Left forelimb (tissue), 1 donor: Measurements from ENCODE around the gene SMYD1.

Experiments
- DNase-seq: peaks from one replicate; pipeline ENCODE4 v3.0.0-alpha.2; 2018; ENCODE audit warnings: low spot score

The SMYD1 gene

GRCh38 chr2:88123164-88123974, 55.7 kb downstream of the SMYD1 start:
- DNase-seq, result no peak

GRCh38 chr2:88123975-88124917, 56.6 kb downstream of the SMYD1 start:
- no peak for DNase-seq

GRCh38 chr2:88125344-88125923, 57.8 kb downstream of the SMYD1 start:
- DNase-seq, result no peak

- no peak for DNase-seq
Measured at GRCh38 chr2:88125924-88126771, 58.5 kb downstream of the SMYD1 start.

- no peak for DNase-seq
Measured at GRCh38 chr2:88126772-88127637, 59.4 kb downstream of the SMYD1 start.

GRCh38 chr2:88127638-88127887, 59.9 kb downstream of the SMYD1 start:
- DNase-seq, result no peak

GRCh38 chr2:88127888-88128653, 60.4 kb downstream of the SMYD1 start, which contains the start of gene FABP1:
Gene FABP1, minus strand, starts transcription at chr2:88128062. Its CDS starts 45 bp downstream, at chr2:88128017.
- DNase-seq, result no peak

GRCh38 chr2:88128654-88129312, 61.2 kb downstream of the SMYD1 start:
- DNase-seq, result no peak

- DNase-seq, result no peak
Measured at GRCh38 chr2:88129313-88129959, 61.8 kb downstream of the SMYD1 start.

- no peak for DNase-seq
Measured at GRCh38 chr2:88131201-88131998, 63.8 kb downstream of the SMYD1 start.

- no peak for DNase-seq
Measured at GRCh38 chr2:88131999-88132368, 64.4 kb downstream of the SMYD1 start.

- no peak for DNase-seq
Measured at GRCh38 chr2:88133875-88134274, 66.2 kb downstream of the SMYD1 start.

- no peak for DNase-seq
Measured at GRCh38 chr2:88136817-88137216, 69.2 kb downstream of the SMYD1 start.

- no peak for DNase-seq
Measured at GRCh38 chr2:88137833-88138232, 70.2 kb downstream of the SMYD1 start.

GRCh38 chr2:88139203-88139702, 71.6 kb downstream of the SMYD1 start:
- DNase-seq, result no peak

- no peak for DNase-seq
Measured at GRCh38 chr2:88139804-88140203, 72.2 kb downstream of the SMYD1 start.

GRCh38 chr2:88141952-88142351, 74.3 kb downstream of the SMYD1 start:
- no peak for DNase-seq

- DNase-seq, result no peak
Measured at GRCh38 chr2:88144271-88144670, 76.6 kb downstream of the SMYD1 start.
